Measurements from ENCODE around the gene PRRX2. TPM values are rescaled to one million over a fixed set of nuclear protein-coding genes. Genes with fewer than 3 reads are reported as not detected.

PRRX2 gene
- total and polyA plus RNA-seq, 9 of the 15 experiments (the other 6 are each of a cell fraction or from before 2014, with no cell fraction given), result 0.21 TPM; not detected in 8

- TF ChIP-seq RAD51 (IDR thresholded peaks at IDR 0.05; ENCODE audit: borderline replicate concordance, low read depth) (no peak), HIVEP1 (CRISPR knock-in tag; IDR thresholded peaks at IDR 0.05) (no peak), AFF4 (CRISPR knock-in tag; IDR thresholded peaks at IDR 0.05) (no peak), FOXJ2 (tag; IDR thresholded peaks at IDR 0.05) (no peak), XRCC5 (IDR thresholded peaks at IDR 0.05; ENCODE audit: low read depth, low read length) (peak; percentile 86; the same call in 1 of the 2 replicates), GATAD2B (IDR thresholded peaks at IDR 0.05; ENCODE audit: borderline replicate concordance) (no peak), MTA3 (IDR thresholded peaks at IDR 0.05; ENCODE audit: borderline replicate concordance) (0 out of 2 replicates have a peak, but pooled peaks have one; percentile 40), ETS1 (conservative IDR thresholded peaks at IDR 0.05; ENCODE audit: control insufficient read depth, low read depth, low read length) (peak; percentile 39; the same call in 1 of the 2 replicates), TCFL5 (CRISPR knock-in tag; conservative IDR thresholded peaks at IDR 0.05) (no peak), CHD7 (IDR thresholded peaks at IDR 0.05; ENCODE audit: low read depth, low read length) (no peak)
Measured at GRCh38 chr9:129726322-129727160, 61.1 kb downstream of the PRRX2 start (continued).

Data from K562 (cell line).